DOHH2 (cell line): Measurements from ENCODE around the gene GNG14.
"Not testable (repeated sequence)": the region's sequence is repeated elsewhere in the genome, so short reads cannot be mapped to it uniquely, and the experiment has no call there.

Source experiments
- H3F3A ChIP-seq: fragments of 200-600 bp; sonication (generic), shearing (Covaris generic); 2 replicates; pipeline ENCODE4 v1.6.0; 2016; ENCODE audit warnings: antibody characterized with exemption, mild to moderate bottlenecking; ENCODE audit not compliant: control insufficient read depth, insufficient read depth
- H3K27ac ChIP-seq: fragments of 200-600 bp; sonication (generic); 2 replicates; pipeline ENCODE4 v1.5.1; 2014; ENCODE audit warnings: low read depth, mild to moderate bottlenecking, low read length, moderate library complexity
- H3K27me3 ChIP-seq: fragments of 200-600 bp; sonication (generic); 2 replicates; pipeline ENCODE4 v1.6.1; 2014; ENCODE audit warnings: mild to moderate bottlenecking, low read length, mixed read lengths; ENCODE audit not compliant: control insufficient read depth
- H3K36me3 ChIP-seq: fragments of 200-600 bp; sonication (generic); 2 replicates; pipeline ENCODE4 v1.6.1; 2014; ENCODE audit warnings: mild to moderate bottlenecking, low read length, moderate library complexity, mixed read lengths; ENCODE audit not compliant: control insufficient read depth
- H3K4me1 ChIP-seq: fragments of 200-600 bp; sonication (generic); 2 replicates; pipeline ENCODE4 v1.6.1; 2014; ENCODE audit warnings: mild to moderate bottlenecking, low read length, mixed read lengths; ENCODE audit not compliant: control insufficient read depth
- H3K4me2 ChIP-seq: fragments of 200-600 bp; sonication (generic); 2 replicates; pipeline ENCODE4 v1.6.0; 2014; ENCODE audit warnings: mild to moderate bottlenecking, low read length, moderate library complexity
- H3K4me3 ChIP-seq: fragments of 200-600 bp; sonication (generic); 2 replicates; pipeline ENCODE4 v1.5.1; 2014; ENCODE audit warnings: mild to moderate bottlenecking, low read length, mixed read lengths
- H3K79me2 ChIP-seq: fragments of 200-600 bp; sonication (generic); 2 replicates; pipeline ENCODE4 v1.6.1; 2014; ENCODE audit warnings: mild to moderate bottlenecking, low read length, mixed read lengths; ENCODE audit not compliant: control insufficient read depth
- H3K9me2 ChIP-seq: fragments of 200-600 bp; sonication (generic); replicated peaks from 2 replicates; pipeline ENCODE4 v1.6.1; 2014; ENCODE audit warnings: mild to moderate bottlenecking, low read length, mixed read lengths; ENCODE audit not compliant: control insufficient read depth
- H3K9me3 ChIP-seq: fragments of 200-600 bp; sonication (generic); 2 replicates; pipeline ENCODE4 v1.6.1; 2014; ENCODE audit warnings: antibody characterized with exemption, low read length, mixed read lengths; ENCODE audit not compliant: control insufficient read depth, insufficient read depth
- H4K20me1 ChIP-seq: fragments of 200-600 bp; sonication (generic); 2 replicates; pipeline ENCODE4 v1.6.0; 2014; ENCODE audit warnings: low read depth, mild to moderate bottlenecking, antibody characterized with exemption, low read length, moderate library complexity; ENCODE audit not compliant: control insufficient read depth, insufficient read depth
- CTCF ChIP-seq: fragments of 200-600 bp; sonication (generic); IDR thresholded peaks from one replicate; pipeline ENCODE4 v1.5.1; 2014; ENCODE audit warnings: antibody characterized with exemption, mild to moderate bottlenecking, low read depth, low read length; ENCODE audit not compliant: poor library complexity, severe bottlenecking
- EZH2phosphoT487 ChIP-seq: fragments of 200-600 bp; sonication (generic); IDR thresholded peaks from 2 replicates; pipeline ENCODE4 v1.6.1; 2017; ENCODE audit warnings: borderline replicate concordance, mild to moderate bottlenecking, antibody characterized with exemption, low read length, moderate library complexity, mixed read lengths

Gene GNG14

GRCh38 chr19:12676384-12676792, 11.4 kb upstream of the GNG14 start:
- Histone ChIP-seq H3K9me2 (no peaks in the 10 kb centered on the region), H4K20me1 (peaks cover 9% of the 10 kb centered on the region; the same call in 1 of the 2 replicates), H3K36me3 (peaks cover 72% of the 10 kb centered on the region), H3K27me3 (no peaks in the 10 kb centered on the region), H3K4me3 (no peak overlapping the region), H3F3A (peaks cover 2% of the 10 kb centered on the region), H3K4me2 (no peak overlapping the region), H3K79me2 (peaks cover 38% of the 10 kb centered on the region), H3K27ac (no peak overlapping the region), H3K4me1 (peaks cover 4% of the 10 kb centered on the region; the same call in 1 of the 2 replicates), H3K9me3 (no peaks in the 10 kb centered on the region)
- no peak for TF ChIP-seq EZH2phosphoT487
- TF ChIP-seq CTCF, result peak; percentile 94

- TF ChIP-seq CTCF (no peak), EZH2phosphoT487 (no peak)
- peaks cover 70% of the 10 kb centered on the region for H3K36me3 ChIP-seq
- peaks cover 4% of the 10 kb centered on the region for H3K4me1 ChIP-seq
- H3K4me3 ChIP-seq, result no peak overlapping the region
- no peak overlapping the region for H3K4me2 ChIP-seq
- H3K79me2 ChIP-seq, result peaks cover 36% of the 10 kb centered on the region
- peaks cover 9% of the 10 kb centered on the region; the same call in 1 of the 2 replicates for H4K20me1 ChIP-seq
- no peaks in the 10 kb centered on the region for H3K9me2 ChIP-seq
- no peaks in the 10 kb centered on the region for H3K27me3 ChIP-seq
- H3K9me3 ChIP-seq, result no peaks in the 10 kb centered on the region
- H3K27ac ChIP-seq, result no peak overlapping the region
- H3F3A ChIP-seq, result peaks cover 4% of the 10 kb centered on the region
Measured at GRCh38 chr19:12676928-12677327, 10.9 kb upstream of the GNG14 start.

GRCh38 chr19:12678039-12678438, 9.8 kb upstream of the GNG14 start:
- not testable (repeated sequence) for H3K27ac ChIP-seq, H4K20me1 ChIP-seq, H3K4me1 ChIP-seq, H3F3A ChIP-seq, H3K4me2 ChIP-seq, H3K9me2 ChIP-seq, H3K9me3 ChIP-seq, H3K27me3 ChIP-seq, H3K4me3 ChIP-seq
- Histone ChIP-seq H3K36me3 (peaks cover 64% of the 10 kb centered on the region), H3K79me2 (peaks cover 36% of the 10 kb centered on the region)

GRCh38 chr19:12680034-12680433, 7.8 kb upstream of the GNG14 start:
- no peaks in the 10 kb centered on the region for H3K9me3 ChIP-seq
- H3K27ac ChIP-seq, result no peak overlapping the region
- no peaks in the 10 kb centered on the region for H3K27me3 ChIP-seq
- peaks cover 9% of the 10 kb centered on the region; the same call in 1 of the 2 replicates for H4K20me1 ChIP-seq
- peaks cover 4% of the 10 kb centered on the region for H3F3A ChIP-seq
- peaks cover 8% of the 10 kb centered on the region for H3K4me1 ChIP-seq
- H3K4me2 ChIP-seq, result peak overlapping the region; percentile 37
- H3K79me2 ChIP-seq, result peaks cover 36% of the 10 kb centered on the region
- peaks cover 51% of the 10 kb centered on the region for H3K36me3 ChIP-seq
- H3K9me2 ChIP-seq, result no peaks in the 10 kb centered on the region
- peak overlapping the region; percentile 32; the same call in 1 of the 2 replicates for H3K4me3 ChIP-seq
- TF ChIP-seq EZH2phosphoT487, result no peak
- no peak for TF ChIP-seq CTCF
